ENCODE data around the gene LIPA.
A peak's percentile ranks its signal among the peaks of the same experiment; 100 is the strongest.
"Not testable (repeated sequence)": the region's sequence is repeated elsewhere in the genome, so short reads cannot be mapped to it uniquely, and the experiment has no call there.

The LIPA gene

DNA sequence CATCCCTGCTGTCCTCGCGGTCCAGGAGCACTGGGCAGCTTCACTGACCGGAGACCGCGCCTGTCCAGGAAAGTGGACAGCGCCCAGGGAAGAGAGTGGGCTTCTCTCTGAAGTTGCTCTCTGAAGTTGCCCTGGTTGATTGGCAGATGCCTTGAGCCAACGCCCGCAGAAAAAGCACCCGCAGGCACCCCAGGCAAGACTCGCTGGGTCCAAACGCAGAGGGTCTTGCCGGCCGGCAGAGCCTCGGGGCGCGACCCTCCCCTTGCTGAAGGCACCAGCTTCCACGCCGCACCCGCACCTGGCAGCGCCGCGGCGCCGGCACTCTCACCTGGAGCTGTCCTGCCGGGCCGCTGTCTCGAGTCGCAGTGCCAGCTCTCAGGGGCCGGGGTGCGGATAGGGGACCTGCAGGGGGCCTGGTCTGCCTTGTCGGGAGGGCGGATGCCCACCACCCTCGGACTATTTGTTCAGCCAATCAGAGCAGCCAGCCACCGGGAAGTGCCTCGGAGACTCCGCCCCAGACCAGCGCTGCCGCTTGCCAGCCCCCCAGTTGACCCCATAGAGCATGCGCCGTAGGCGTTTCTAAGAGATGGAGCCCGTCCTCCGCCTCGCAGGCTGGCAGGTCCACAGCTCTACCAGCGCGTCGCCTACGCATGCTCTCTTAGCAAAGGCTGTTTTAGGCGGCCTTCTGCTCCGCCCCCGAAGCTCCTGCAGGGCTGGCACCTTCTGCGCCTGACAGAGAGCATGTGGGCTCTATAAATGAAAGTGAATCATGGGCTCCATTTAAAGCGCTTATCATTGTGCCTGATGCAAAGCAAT lies at the start of gene LIPA:
LIPA (minus strand) TSS at position 367 of the 816 bp plus-strand sequence. CDS start 4,127 bp downstream, outside the sequence.
- DNase-seq, result peak; percentile 98

GRCh38 chr10:89301232-89301631 lies 49.7 kb upstream of the LIPA start:
- peak; percentile 3 for DNase-seq

DNA sequence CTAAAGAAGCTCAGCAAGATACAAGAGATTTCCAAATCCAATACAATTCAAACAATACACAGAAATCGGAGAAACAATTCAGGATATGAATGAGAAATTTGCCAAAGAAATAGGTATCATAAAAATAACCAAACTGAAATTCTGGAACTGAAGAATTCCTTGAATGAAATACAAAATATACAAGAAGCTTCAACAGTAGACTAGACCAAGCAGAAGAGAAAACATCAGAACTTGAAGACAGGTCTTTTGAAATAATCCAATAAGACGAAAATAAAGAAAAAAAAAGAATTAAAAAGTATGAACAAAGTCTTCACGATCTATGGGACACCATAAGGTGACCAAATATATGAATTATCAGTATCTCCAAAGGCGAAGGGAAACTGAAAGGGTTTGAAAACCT lies 47.5 kb upstream of the LIPA start:
- no peak for DNase-seq

GRCh38 chr10:89297791-89298190 lies 46.2 kb upstream of the LIPA start:
- no peak for DNase-seq

DNA sequence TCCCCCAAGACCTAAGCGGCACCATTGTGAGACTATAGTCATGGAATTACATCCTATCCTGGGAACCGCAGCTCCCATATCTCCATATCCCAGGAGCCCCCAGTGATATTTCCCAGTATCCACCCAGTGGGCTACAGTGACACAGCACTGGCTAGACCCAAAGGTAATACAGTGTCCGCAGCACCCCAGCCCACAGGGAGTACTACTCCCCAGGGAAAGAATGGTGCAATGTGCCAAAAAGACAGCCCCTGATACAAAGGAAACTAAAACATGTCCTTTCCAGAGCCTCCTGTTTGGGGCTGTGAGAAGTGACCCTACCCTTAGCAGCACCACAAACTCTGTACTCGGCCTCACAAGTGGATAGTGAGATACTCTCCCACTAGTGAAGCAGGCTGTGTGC lies 45.8 kb upstream of the LIPA start:
- no peak for DNase-seq

DNA sequence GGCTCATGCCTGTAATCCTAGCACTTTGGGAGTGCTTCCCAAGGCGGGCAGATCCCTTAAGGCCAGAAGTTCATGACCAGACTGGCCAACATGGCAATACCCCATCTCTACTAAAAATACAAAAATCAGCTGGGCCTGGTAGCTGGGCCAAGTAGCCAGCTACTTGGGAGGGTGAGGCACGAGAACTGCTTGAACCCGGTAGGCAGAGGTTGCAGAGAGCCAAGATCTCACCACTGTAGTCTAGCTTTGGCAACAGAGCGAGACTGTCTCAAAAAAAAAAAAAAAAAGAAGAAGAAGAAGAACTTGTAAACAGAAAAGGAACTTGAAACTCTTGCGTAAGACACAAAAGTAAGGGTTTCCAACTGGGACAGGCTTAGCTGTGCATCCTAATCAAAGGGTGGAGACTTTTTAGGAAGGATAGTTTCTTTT lies 44.7 kb upstream of the LIPA start:
- no peak for DNase-seq

DNA sequence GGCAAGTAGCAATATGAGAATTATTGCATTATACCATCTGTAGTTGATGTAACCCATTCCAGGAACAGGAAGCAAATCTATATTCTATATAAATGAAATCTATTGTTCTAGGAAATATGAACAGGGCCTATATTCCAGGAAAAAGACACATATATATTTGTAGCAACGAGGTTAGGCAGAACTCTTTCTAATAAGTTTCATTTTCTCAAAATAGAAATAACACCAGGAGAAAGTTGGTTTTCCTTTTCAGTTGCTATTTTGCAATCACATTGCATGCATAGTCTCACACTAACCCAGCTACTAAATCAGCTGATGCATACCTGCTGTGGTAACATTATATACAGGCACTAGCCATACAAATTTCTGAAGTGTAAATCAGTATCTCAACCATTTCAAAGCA lies 44.0 kb upstream of the LIPA start:
- peak; percentile 21 for DNase-seq

- DNase-seq, result no peak
Measured at GRCh38 chr10:89294721-89295239, 43.2 kb upstream of the LIPA start.

GRCh38 chr10:89285303-89285702 lies 33.7 kb upstream of the LIPA start:
- DNase-seq, result not testable (repeated sequence)

DNA sequence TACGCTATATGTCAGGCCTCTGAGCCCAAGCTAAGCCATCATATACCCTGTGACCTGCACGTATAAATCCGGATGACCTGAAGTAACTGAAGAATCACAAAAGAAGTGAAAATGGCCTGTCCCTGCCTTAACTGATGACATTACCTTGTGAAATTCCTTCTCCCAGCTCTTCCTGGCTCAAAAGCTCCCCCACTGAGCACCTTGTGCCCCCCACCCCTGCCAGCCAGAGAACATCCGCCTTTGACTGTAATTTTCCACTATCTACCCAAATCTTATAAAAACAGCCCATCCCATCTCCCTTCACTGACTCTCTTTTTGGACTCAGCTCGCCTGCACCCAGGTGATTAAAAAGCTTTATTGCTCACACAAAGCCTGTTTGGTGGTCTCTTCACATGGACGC lies 33.1 kb upstream of the LIPA start:
- not testable (repeated sequence) for DNase-seq

DNA sequence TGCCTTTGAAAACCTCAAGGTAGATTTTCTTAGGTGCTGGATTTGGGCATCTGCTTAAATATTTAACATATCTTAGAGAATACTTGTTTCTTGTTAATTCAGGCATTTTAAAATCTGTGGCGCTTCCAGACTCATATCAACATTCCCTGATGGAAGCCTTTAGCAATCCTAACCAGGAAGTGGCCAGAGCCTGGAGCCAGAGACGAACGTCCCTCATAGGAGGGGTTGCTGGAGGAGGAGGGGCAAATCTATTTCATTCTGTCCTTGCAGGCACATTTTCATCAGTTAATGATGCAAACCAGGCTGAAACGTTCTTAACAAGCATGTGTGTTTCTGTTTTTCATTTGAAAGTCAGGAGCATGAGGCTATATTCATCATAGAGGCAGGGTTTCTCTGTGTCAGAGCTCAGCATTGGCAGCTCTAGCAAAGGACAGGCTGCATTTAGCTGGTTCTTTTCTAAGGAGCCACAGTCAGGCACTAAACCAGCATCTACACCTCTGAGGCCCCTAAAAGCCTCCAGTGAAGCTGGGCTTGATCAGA lies 32.4 kb upstream of the LIPA start:
- no peak for DNase-seq

DNA sequence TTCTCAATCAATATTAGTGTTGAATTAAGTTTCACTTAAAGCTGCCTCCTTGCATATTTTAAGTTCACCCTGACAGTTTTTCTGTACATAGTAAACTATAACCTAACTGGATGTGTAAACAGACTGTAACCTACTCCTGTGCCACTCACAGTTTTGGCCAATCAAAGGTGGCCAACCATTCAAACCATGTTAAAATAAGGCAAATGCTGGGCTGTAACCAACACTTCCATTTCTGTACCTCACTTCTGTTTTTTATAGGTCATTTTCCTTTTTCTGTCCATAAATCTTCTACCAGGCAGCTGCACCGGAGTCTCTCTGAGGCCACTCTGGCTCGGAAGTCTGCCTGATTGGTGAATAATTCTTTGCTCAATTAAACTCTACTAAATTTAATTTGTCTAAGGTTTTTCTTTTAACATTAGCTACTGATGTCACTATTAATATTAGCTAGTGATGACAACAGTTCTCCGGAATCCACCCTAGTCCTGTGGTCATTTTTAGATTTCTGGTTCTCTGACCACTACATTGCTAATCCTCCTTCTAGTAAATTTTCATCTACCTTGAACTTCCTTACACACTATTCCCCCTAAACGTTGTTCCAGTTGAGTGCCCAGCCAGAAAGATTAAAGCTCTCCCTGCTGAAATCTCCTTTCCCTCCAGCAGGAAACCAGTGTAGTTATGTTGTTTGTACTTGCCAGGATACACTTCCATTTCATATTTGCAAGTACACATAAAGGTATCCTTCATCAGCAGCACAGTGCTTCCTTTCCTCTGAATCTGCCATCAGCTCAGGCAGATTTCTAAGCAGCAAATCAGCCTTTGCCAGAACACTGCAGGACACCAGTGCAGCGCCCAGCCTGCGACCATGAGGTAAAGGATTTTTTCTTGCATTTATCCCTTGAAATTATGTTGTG lies 31.7 kb upstream of the LIPA start:
- no peak for DNase-seq

GRCh38 chr10:89281606-89282395 lies 30.2 kb upstream of the LIPA start:
- no peak for DNase-seq

DNA sequence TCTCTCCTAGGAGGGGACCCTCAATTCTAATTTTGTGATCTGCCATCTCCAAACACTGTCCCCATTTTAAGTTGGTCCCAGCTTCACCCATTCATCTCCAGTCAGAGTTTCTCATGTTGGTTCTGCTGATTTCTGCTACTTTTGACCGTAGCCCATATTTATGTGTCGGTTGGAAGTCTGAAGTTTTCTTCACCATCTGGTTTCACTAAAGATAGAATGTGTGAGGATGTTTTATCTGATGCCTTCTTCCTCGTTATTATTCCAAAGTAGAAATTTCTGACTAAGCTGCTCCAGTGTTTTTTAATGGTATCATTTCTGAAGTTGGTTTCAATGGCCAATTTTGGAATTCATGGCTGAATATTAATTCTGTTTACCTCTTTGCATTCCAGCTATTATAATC lies 28.9 kb upstream of the LIPA start:
- no peak for DNase-seq

DNA sequence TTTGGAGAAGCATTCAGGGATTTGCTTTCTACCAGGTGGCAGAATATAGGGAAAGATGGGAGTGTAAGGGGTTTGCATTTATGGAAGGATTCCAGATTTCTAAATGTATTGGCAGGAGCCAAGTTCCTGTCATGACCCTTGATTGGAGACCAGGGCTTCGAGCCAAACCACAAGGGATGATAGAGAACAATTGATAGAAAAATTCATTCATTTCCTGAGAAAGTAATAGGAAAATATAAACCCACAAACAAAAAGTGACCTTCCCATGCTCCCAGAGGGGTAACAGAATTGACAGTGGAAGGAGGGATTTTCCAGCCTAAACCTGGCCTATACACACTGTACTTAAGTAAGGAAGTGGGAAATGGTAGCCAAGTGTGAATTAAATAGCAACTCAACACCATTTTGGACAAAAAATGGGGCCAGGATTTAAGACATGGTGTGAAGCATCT lies 27.9 kb upstream of the LIPA start:
- DNase-seq, result no peak

DNA sequence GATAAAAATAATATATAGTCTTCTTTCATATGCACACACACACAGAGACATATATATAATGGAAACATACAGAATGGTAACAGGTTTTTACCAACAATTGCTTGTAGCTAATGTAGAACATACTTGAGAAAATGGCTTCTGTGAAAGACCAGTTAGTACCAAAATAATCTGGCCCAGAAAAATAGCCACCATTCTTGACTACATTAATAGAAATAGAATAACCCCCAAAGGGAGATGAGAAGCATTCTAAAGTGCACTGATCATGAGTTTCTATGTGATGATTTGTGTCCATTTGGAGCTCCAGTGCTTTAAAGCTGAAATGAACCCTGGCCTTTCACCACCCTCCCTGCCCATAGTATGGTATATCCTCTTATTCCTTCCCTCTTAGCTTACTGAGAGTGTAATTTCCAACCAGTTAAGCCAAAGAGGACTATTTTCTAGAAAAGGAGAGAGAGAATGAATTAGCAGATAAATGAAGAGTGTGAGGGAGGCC lies 27.4 kb upstream of the LIPA start:
- DNase-seq, result no peak

- no peak for DNase-seq
Measured at GRCh38 chr10:89278034-89278535, 26.5 kb upstream of the LIPA start.

- no peak for DNase-seq
Measured at GRCh38 chr10:89275383-89275782, 23.8 kb upstream of the LIPA start.

DNA sequence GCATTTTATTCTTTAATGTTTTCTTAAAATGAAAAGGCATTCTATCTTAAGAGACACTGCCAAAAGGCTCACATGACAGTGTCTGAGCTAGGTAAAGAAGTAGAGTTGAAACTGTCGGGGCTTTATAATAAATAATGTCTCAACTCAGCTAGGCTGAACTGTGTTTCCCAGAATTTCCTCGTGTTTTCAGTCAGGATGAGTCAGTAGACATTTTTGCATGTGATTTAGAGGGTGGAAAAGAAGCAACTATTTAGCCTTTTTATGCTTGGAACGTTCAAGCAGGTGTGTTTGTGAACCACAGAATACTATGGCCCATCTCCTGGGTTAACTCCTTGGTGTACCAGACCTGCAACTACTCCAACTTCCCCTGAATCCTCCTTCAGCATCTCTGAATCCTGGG lies 23.4 kb upstream of the LIPA start:
- DNase-seq, result no peak

GRCh38 chr10:89273680-89274079 lies 22.1 kb upstream of the LIPA start:
- no peak for DNase-seq

- DNase-seq, result no peak
Measured at GRCh38 chr10:89271532-89271931, 20.0 kb upstream of the LIPA start.

DNA sequence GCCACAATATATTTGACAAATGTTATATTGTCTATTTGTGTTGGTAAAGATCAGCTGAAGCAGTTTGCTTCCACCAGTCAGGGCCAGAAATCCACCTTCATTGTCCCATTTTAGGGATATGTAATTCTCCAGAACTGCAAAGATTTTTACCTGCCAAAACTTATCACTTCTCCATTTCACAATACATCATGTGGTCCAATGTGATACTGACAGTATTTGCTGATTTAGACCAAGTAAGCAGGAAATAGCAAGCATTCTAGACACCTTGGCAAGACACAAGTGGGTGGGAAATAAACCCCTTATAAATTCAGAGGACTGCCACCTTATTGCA lies 18.5 kb upstream of the LIPA start:
- no peak for DNase-seq

Measured in activated CD4-positive, alpha-beta T cell treated with anti-CD3 and anti-CD28 coated beads, Interleukin-2, Interleukin-6, amounts not matched to agents 100 ng/mL and 50 ng/mL, durations not matched to agents 16 hours and 8 hours (primary cell).